GM21723 (cell line): ENCODE results near the gene ARID1B.

ENCODE experiments used
- ATAC-seq: cut with Tn5 transposase; IDR thresholded peaks from one replicate; pipeline ENCODE4 v1.9.1; 2021; ENCODE audit warnings: mild to moderate bottlenecking, moderate library complexity; ENCODE audit not compliant: unreplicated experiment

Gene ARID1B

GRCh38 chr6:156822747-156823206 is 45.6 kb downstream of the ARID1B start:
- ATAC-seq = no peak

- no peak for ATAC-seq
Observed at GRCh38 chr6:156824142-156824541, 47.0 kb downstream of the ARID1B start.

- ATAC-seq = no peak
Observed at GRCh38 chr6:156825475-156825874, 48.3 kb downstream of the ARID1B start.

- ATAC-seq = no peak
Observed at GRCh38 chr6:156826290-156826955, 49.2 kb downstream of the ARID1B start.

GRCh38 chr6:156827382-156827781 is 50.2 kb downstream of the ARID1B start:
- ATAC-seq = no peak

- ATAC-seq = peak; percentile 61
Observed at GRCh38 chr6:156828280-156828703, 51.1 kb downstream of the ARID1B start.

- ATAC-seq = no peak
Observed at GRCh38 chr6:156830126-156830525, 52.9 kb downstream of the ARID1B start.

- no peak for ATAC-seq
Observed at GRCh38 chr6:156832231-156832647, 55.1 kb downstream of the ARID1B start.

- ATAC-seq = no peak
Observed at GRCh38 chr6:156832669-156833068, 55.5 kb downstream of the ARID1B start.

GRCh38 chr6:156833755-156834154 is 56.6 kb downstream of the ARID1B start:
- no peak for ATAC-seq

- no peak for ATAC-seq
Observed at GRCh38 chr6:156839129-156839528, 62.0 kb downstream of the ARID1B start.

GRCh38 chr6:156839591-156840001 is 62.4 kb downstream of the ARID1B start:
- ATAC-seq = no peak

- no peak for ATAC-seq
Observed at GRCh38 chr6:156840136-156840535, 63.0 kb downstream of the ARID1B start.

GRCh38 chr6:156840606-156841005 is 63.4 kb downstream of the ARID1B start:
- ATAC-seq = no peak

GRCh38 chr6:156841508-156841907 is 64.3 kb downstream of the ARID1B start:
- ATAC-seq = no peak

GRCh38 chr6:156842598-156843250 is 65.5 kb downstream of the ARID1B start:
- no peak for ATAC-seq

- ATAC-seq = no peak
Observed at GRCh38 chr6:156844089-156844488, 66.9 kb downstream of the ARID1B start.

GRCh38 chr6:156845454-156846155 is 68.4 kb downstream of the ARID1B start:
- no peak for ATAC-seq

GRCh38 chr6:156846845-156847599 is 69.8 kb downstream of the ARID1B start:
- no peak for ATAC-seq

- ATAC-seq = no peak
Observed at GRCh38 chr6:156848123-156848522, 70.9 kb downstream of the ARID1B start.

- ATAC-seq = no peak
Observed at GRCh38 chr6:156848533-156848932, 71.4 kb downstream of the ARID1B start.
